ENCODE measurements around the gene HERC4.

DNA sequence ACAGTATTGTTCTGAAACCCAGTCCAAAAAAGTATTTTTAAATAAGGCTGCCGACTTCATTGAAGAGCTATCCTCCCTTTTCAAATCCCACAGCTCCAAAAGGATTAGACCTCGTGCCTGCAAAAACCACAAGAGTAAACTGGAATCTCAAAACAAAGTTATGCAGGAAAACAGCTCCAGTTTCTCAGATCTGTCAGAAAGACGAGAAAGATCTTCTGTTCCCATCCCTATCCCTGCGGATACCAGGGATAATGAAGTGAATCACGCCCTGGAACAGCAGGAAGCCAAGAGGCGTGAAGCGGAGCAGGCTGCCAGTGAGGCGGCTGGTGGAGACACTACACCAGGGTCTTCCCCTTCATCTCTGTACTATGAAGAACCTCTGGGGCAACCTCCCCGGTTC, 46.8 kb upstream of the HERC4 start:
- no peak for TF ChIP-seq POLR2A (IDR thresholded peaks at IDR 0.05)
- TF ChIP-seq, protein P1, sequence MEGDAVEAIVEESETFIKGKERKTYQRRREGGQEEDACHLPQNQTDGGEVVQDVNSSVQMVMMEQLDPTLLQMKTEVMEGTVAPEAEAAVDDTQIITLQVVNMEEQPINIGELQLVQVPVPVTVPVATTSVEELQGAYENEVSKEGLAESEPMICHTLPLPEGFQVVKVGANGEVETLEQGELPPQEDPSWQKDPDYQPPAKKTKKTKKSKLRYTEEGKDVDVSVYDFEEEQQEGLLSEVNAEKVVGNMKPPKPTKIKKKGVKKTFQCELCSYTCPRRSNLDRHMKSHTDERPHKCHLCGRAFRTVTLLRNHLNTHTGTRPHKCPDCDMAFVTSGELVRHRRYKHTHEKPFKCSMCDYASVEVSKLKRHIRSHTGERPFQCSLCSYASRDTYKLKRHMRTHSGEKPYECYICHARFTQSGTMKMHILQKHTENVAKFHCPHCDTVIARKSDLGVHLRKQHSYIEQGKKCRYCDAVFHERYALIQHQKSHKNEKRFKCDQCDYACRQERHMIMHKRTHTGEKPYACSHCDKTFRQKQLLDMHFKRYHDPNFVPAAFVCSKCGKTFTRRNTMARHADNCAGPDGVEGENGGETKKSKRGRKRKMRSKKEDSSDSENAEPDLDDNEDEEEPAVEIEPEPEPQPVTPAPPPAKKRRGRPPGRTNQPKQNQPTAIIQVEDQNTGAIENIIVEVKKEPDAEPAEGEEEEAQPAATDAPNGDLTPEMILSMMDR (IDR thresholded peaks at IDR 0.05): no peak
- TF ChIP-seq POLR2AphosphoS5 (IDR thresholded peaks at IDR 0.05): no peak

Data from breast epithelium (tissue), 3 donors.